ENCODE results near the gene MFF. TPM values are rescaled to one million over a fixed set of nuclear protein-coding genes. Genes with fewer than 3 reads are reported as not detected.

MFF gene
- total RNA-seq, 3 donors from 2014 or later = 56.1 to 59.0 (median 58.4) TPM

DNA sequence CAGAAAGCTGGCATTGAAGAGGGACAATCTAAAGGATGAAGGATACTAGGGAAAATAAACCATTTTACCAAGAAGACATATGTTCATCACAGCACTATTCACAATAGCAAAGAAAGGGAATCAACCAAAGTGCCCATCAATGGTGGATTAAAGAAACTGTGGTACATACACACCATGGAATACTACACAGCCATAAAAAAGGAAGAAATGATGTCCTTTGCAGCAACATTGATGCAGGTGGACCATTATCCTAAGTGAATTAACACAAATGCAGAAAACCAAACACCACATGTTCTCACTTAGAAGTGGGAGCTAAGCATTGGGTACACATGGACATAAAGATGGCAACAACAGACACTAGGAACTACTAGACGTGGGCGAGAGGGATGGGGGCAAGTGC lies 7.2 kb upstream of the MFF start:
- Mint-ChIP-seq H3K36me3 (ENCODE audit: insufficient read depth) (no peaks in the 10 kb centered on the region), H3K4me1 (ENCODE audit: low read depth) (no peaks in the 10 kb centered on the region), H3K9me3 (peaks cover 9% of the 10 kb centered on the region), H3K27me3 (ENCODE audit: low read depth) (no peaks in the 10 kb centered on the region), H3K4me3 (no peak overlapping the region)
- ATAC-seq (no peak), DNase-seq (no peak)

DNA sequence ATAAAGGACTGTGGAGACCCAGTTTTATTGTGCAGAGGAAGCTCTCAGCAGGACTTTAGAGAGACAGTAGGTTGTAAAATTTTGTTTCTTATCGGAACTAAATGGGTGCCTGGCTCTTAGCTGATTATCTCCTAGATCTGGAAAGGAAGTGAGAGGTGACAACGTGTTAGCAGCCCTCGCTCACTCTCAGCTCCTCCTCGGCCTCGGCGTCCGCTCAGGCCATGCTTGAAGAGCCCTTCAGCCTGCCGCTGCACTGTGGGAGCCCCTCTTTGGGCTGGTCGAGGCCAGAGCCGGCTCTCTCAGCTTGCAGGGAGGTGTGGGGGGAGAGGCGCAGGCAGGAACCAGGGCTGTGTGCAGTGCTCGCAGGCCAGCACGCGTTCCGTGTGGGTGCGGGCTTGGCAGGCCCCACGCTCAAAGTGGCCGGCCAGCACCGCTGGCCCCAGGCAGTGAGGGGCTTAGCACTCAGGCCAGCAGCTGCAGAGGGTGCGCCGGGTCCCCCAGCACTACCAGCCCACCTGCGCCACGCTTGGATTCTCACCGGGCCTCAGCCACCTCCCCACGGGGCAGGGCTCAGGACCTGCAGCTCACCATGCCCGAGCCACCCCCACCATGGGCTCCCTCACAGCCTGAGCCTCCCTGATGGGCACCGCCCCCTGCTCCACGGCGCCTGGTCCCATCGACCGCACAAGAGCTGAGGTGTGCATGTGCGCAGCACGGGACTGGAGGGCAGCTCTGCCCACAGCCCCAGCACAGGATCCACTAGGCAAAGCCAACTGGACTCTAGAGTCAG lies 4.6 kb upstream of the MFF start:
- Mint-ChIP-seq H3K4me3 (no peak overlapping the region), H3K9me3 (peaks cover 9% of the 10 kb centered on the region), H3K27me3 (ENCODE audit: low read depth) (no peaks in the 10 kb centered on the region), H3K36me3 (ENCODE audit: insufficient read depth) (no peaks in the 10 kb centered on the region), H3K4me1 (ENCODE audit: low read depth) (peaks cover 11% of the 10 kb centered on the region)
- no peak for ATAC-seq
- no peak for DNase-seq

DNA sequence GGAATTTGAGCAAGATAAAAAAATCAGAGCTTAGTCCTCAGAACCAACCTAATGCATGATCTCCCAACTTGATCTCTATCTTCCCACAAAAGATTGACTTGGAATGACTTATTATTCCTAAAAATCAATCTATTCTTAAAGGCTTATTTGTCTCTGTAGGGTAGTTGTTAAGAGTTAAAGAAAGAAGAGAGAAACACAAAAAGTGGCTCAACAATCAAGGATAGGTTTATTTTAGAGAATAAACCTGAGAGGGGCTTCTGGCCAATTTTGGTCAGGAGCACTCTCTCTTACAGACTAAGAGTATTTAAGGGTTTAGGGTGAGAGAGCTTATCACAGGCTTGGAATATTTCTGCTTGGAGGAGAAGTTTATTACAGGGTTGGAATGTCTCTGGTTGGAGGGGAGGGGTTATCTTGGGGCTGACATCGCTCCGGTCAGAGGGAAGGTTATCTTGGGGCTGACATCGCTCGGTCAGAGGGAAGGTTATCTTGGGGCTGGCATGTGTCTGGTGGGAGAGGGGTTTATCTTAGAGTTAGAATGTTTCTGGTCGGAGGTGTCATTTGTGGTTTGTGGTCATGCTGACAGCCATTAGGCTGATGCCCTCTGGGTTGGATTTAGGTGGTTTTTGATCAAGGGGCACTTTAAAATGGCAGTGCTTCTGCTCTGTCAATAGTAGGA lies 2.4 kb upstream of the MFF start:
- no peak for DNase-seq
- peaks cover 28% of the 10 kb centered on the region for H3K4me1 Mint-ChIP-seq (ENCODE audit: low read depth)
- peaks cover 2% of the 10 kb centered on the region for H3K9me3 Mint-ChIP-seq
- no peak overlapping the region for H3K4me3 Mint-ChIP-seq
- H3K27me3 Mint-ChIP-seq (ENCODE audit: low read depth) = no peaks in the 10 kb centered on the region
- ATAC-seq = no peak
- H3K36me3 Mint-ChIP-seq (ENCODE audit: insufficient read depth) = no peaks in the 10 kb centered on the region

DNA sequence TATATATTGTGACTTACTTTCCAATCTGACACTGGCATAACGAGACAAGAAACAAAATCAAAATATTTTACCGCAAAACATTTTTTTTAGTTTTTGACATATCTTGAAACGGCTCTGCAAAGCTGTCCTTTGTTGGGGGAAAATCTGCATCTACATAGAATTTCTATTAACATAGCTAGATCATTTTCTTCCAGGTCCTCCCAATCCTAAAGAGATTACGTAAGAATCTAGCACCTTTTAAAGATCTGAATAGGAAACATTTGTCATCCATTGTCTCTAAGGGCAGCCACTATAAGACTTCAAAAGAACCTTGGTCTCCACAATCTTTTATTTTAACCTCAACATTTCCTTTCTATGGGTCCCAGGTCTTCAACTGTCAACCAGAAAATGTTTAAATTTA lies 1.2 kb upstream of the MFF start:
- Mint-ChIP-seq H3K27me3 (ENCODE audit: low read depth) (no peaks in the 10 kb centered on the region), H3K4me3 (no peak overlapping the region), H3K4me1 (ENCODE audit: low read depth) (peaks cover 39% of the 10 kb centered on the region), H3K36me3 (ENCODE audit: insufficient read depth) (peaks cover 2% of the 10 kb centered on the region), H3K9me3 (no peaks in the 10 kb centered on the region)
- ATAC-seq (no peak), DNase-seq (no peak)

DNA sequence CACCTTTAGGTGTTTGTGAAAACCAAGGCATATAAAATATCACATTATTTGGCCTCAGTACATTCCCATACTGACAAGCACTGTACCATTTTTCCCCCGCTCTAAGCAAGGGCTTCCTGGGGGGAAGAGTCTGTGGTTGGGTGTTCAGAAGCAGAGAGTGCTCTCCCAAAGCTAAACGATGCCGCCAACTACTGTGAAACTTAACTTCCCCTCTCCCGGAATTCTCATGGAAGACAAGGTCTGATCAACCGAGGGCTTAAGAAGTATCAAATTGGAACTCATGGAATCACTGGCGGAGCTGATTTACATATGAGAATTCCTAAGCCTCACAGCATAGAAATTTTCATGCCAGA lies 433 bp upstream of the MFF start:
- Mint-ChIP-seq H3K27me3 (ENCODE audit: low read depth) (no peaks in the 10 kb centered on the region), H3K36me3 (ENCODE audit: insufficient read depth) (peaks cover 5% of the 10 kb centered on the region), H3K4me1 (ENCODE audit: low read depth) (peaks cover 41% of the 10 kb centered on the region), H3K9me3 (no peaks in the 10 kb centered on the region), H3K4me3 (peak overlapping the region; percentile 94)
- DNase-seq = no peak
- no peak for ATAC-seq

DNA sequence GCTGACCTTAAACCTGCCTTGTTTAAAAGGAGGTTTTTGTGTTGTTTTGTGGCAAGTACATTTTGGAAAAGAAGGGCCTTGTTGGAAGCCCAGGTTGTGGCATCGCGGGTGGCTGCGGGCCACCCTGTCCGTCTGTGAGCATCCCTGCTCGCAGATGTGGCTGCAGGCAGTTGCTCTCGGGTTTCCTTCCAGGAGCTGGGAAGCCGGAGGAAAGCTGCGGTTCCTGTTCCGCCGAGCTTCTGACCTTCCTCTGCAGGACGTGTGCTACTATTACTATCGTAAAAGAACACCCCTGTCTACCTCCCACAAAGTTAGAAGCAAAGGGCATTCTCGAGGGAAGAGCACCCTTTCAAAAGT lies 766 bp downstream of the MFF start:
- peaks cover 5% of the 10 kb centered on the region for H3K36me3 Mint-ChIP-seq (ENCODE audit: insufficient read depth)
- ATAC-seq (no peak), DNase-seq (no peak)
- H3K4me1 Mint-ChIP-seq (ENCODE audit: low read depth) = peaks cover 43% of the 10 kb centered on the region
- H3K4me3 Mint-ChIP-seq = peak overlapping the region; percentile 94
- H3K9me3 Mint-ChIP-seq = no peaks in the 10 kb centered on the region
- H3K27me3 Mint-ChIP-seq (ENCODE audit: low read depth) = no peaks in the 10 kb centered on the region

DNA sequence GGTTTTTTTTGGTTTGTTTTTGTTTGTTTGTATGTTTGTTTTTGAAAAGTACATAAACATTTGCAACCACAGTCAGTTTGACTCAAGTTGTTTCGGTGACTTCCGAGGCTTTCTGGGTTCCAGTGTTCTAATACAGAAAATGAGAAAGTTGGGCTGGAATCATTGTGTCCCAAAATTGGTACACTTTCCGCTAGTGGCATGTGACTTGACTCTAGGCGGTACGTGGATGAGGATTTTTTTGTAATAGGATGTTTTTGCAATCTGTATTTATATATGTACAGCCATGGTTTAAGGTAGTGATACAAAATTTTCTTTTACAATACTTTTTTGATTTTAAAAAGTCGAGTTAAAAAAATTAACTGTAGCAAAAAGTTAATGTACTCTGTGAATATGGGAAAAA lies 1.7 kb downstream of the MFF start:
- peaks cover 8% of the 10 kb centered on the region for H3K36me3 Mint-ChIP-seq (ENCODE audit: insufficient read depth)
- ATAC-seq (no peak), DNase-seq (no peak)
- no peaks in the 10 kb centered on the region for H3K27me3 Mint-ChIP-seq (ENCODE audit: low read depth)
- H3K9me3 Mint-ChIP-seq = no peaks in the 10 kb centered on the region
- peaks cover 43% of the 10 kb centered on the region for H3K4me1 Mint-ChIP-seq (ENCODE audit: low read depth)
- H3K4me3 Mint-ChIP-seq = peak overlapping the region; percentile 94

DNA sequence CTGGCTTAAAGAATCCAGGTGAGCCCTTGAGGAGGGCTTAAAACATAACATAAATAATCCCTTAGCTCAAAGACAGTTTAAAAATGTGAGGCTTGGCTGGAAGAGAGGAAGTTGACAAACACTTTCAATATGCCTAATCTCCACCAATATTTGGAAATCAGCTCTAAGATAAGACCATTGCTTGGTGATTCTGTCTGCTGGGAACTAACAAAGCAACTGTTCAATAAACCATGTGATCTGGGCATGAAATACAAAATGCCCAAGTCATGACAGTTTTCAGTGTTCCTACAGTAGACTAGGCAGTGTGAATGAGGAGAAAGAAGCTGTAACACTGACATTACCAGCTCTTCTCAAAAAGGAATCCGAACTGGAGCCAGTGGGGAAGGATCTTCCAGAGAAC lies 10.7 kb downstream of the MFF start:
- Mint-ChIP-seq H3K4me3 (no peak overlapping the region), H3K36me3 (ENCODE audit: insufficient read depth) (peaks cover 47% of the 10 kb centered on the region), H3K4me1 (ENCODE audit: low read depth) (peaks cover 2% of the 10 kb centered on the region), H3K9me3 (no peaks in the 10 kb centered on the region), H3K27me3 (ENCODE audit: low read depth) (no peaks in the 10 kb centered on the region)
- DNase-seq (no peak), ATAC-seq (no peak)

DNA sequence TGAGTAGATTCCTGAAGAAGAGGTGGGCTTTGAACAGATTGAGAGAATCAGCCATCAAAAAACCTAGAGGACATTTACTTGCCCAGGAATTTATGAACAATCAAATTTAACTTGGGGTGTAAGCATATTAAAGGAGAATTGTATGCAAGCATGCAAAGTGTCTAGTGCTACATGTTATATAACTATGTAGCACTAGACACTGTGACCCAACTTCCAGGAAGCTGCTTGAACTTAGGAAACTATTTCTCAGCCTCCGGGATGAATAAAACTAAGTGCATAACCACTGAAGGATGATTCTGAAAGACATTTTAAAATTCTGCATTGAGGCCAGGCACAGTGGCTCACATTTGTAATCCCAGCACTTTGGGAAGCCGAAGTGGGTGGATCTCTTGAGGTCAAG lies 12.4 kb downstream of the MFF start:
- no peaks in the 10 kb centered on the region for H3K27me3 Mint-ChIP-seq (ENCODE audit: low read depth)
- peaks cover 2% of the 10 kb centered on the region for H3K4me1 Mint-ChIP-seq (ENCODE audit: low read depth)
- no peak overlapping the region for H3K4me3 Mint-ChIP-seq
- DNase-seq (no peak), ATAC-seq (no peak)
- H3K36me3 Mint-ChIP-seq (ENCODE audit: insufficient read depth) = peaks cover 40% of the 10 kb centered on the region
- H3K9me3 Mint-ChIP-seq = no peaks in the 10 kb centered on the region

DNA sequence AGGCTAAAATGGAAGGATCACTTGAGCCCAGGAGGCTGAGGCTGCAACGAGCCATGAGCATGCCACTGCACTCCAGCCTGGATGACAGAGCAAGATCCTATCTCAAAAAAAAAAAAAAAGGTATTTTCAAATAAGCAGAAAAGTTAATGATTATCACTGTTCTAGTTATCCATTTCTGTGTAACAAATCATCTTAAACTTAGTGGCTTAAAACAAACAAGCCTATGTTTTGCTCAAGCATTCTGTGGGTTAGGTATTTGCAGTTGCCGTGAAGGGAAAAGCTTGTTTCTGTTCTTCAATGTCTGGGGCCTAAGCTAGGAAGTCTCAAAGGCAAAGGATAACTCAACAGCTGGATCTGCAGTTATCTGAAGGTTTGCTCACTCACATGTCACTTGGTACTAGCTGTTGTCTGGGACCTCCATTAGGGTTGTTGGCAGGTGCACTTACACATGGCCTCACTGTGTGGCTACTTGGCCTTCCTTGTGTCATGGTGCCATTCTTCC lies 14.1 kb downstream of the MFF start:
- no peaks in the 10 kb centered on the region for H3K27me3 Mint-ChIP-seq (ENCODE audit: low read depth)
- H3K4me1 Mint-ChIP-seq (ENCODE audit: low read depth) = peaks cover 2% of the 10 kb centered on the region
- no peak overlapping the region for H3K4me3 Mint-ChIP-seq
- ATAC-seq (no peak), DNase-seq (no peak)
- H3K36me3 Mint-ChIP-seq (ENCODE audit: insufficient read depth) = peaks cover 36% of the 10 kb centered on the region
- no peaks in the 10 kb centered on the region for H3K9me3 Mint-ChIP-seq

DNA sequence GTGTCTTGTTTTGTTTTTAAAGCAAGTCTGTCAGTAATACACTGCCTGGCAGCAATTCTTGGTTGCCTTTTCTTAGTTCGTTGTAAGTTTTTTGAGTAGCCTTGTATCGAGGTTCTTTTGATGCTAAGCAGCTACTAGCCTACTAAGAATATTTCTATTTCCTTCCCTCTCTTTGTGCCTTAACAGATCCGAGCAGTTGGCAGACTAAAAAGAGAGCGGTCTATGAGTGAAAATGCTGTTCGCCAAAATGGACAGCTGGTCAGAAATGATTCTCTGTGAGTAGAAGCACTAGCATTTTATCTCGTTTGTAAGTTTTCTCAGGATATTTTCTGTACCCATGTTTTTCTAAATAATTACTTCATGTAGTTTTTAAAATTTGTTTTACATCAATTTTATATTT lies 15.1 kb downstream of the MFF start:
- Mint-ChIP-seq H3K4me1 (ENCODE audit: low read depth) (peaks cover 2% of the 10 kb centered on the region), H3K4me3 (no peak overlapping the region), H3K9me3 (no peaks in the 10 kb centered on the region), H3K27me3 (ENCODE audit: low read depth) (no peaks in the 10 kb centered on the region), H3K36me3 (ENCODE audit: insufficient read depth) (peaks cover 29% of the 10 kb centered on the region)
- DNase-seq (no peak), ATAC-seq (no peak)

DNA sequence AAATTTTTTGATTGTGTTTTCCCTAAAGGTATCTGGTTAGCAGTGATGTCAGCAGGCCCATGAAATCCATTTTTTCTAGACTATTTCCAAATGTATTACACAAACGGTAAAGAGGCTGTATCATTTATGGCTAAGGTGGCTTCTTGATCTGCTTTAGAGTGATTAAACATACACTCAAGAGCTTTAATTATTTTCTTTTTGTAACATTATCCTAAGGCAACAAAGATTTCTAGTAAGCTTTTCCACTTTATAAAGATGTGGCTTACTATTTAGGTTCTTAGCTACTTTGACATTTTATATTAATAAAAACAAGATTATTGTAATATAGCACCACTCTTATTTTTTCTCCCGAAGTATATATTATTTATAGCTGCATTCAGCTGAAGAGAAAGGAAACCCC lies 16.5 kb downstream of the MFF start:
- H3K4me3 Mint-ChIP-seq = no peak overlapping the region
- H3K4me1 Mint-ChIP-seq (ENCODE audit: low read depth) = peaks cover 2% of the 10 kb centered on the region
- no peaks in the 10 kb centered on the region for H3K9me3 Mint-ChIP-seq

DNA sequence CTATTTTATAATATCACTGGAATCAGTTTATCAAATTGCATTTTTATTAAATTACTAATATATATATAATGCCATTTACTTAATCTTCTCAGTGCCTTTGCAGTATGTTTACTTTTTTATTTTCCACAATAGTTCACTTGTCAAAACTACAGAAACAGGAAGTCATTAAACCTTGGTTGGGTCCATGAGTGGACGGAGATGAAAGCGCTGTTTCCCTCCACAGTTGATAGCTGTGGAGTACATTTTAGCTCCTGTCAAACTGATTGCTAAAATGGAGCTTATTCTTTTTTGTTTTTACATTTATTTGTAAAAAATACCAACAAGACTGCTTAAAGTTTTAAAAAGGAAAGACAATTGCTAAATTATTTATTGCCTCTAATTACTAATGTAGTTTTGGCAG lies 19.2 kb downstream of the MFF start:
- Mint-ChIP-seq H3K4me1 (ENCODE audit: low read depth) (peaks cover 1% of the 10 kb centered on the region), H3K36me3 (ENCODE audit: insufficient read depth) (peaks cover 31% of the 10 kb centered on the region), H3K4me3 (no peak overlapping the region), H3K27me3 (ENCODE audit: low read depth) (no peaks in the 10 kb centered on the region), H3K9me3 (no peaks in the 10 kb centered on the region)
- no peak for ATAC-seq
- no peak for DNase-seq

More for the DNA sequence above, 16.5 kb downstream of the MFF start:
- no peak for DNase-seq
- ATAC-seq = no peak
- Mint-ChIP-seq H3K27me3 (ENCODE audit: low read depth) (no peaks in the 10 kb centered on the region), H3K36me3 (ENCODE audit: insufficient read depth) (peaks cover 23% of the 10 kb centered on the region)

DNA sequence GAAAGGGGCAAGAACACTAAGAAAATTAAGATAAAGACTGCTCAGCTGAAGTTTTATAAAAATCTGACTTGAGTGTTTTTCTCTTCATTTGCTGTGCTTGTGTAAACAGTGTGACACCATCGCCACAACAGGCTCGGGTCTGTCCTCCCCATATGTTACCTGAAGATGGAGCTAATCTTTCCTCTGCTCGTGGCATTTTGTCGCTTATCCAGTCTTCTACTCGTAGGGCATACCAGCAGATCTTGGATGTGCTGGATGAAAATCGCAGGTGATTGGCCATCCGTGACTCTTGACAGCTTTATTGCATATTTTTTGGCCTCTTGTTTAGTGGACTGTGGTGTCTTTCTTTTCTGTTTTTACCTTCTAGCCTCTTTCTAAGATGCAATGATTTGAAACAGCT lies 22.1 kb downstream of the MFF start:
- DNase-seq (no peak), ATAC-seq (no peak)
- peaks cover 24% of the 10 kb centered on the region for H3K36me3 Mint-ChIP-seq (ENCODE audit: insufficient read depth)
- H3K27me3 Mint-ChIP-seq (ENCODE audit: low read depth) = no peaks in the 10 kb centered on the region
- H3K9me3 Mint-ChIP-seq = no peaks in the 10 kb centered on the region
- no peak overlapping the region for H3K4me3 Mint-ChIP-seq
- H3K4me1 Mint-ChIP-seq (ENCODE audit: low read depth) = peaks cover 10% of the 10 kb centered on the region

DNA sequence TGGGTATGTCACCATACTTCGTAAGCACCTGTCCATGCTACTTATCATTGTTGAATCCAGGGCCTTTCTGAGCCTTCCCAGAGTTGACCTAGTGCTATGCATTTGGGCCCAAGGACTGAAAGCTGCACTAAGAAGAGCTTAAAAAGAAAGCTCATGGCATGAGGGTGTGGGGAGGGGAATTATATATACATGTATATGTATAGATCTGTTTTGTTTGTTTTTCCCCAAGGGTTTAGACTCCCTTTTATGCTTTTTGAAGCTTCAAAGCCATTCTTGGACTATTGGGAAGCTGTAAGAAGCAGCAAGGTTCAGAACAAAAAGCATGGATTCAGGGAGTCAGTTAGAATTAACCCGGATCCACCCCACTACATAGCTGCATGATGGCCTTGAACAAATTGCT lies 23.3 kb downstream of the MFF start:
- Mint-ChIP-seq H3K27me3 (ENCODE audit: low read depth) (no peaks in the 10 kb centered on the region), H3K36me3 (ENCODE audit: insufficient read depth) (peaks cover 20% of the 10 kb centered on the region), H3K4me3 (no peak overlapping the region), H3K9me3 (no peaks in the 10 kb centered on the region), H3K4me1 (ENCODE audit: low read depth) (peaks cover 10% of the 10 kb centered on the region)
- DNase-seq (no peak), ATAC-seq (no peak)
